ENCODE measurements around the gene IDUA.

Gene IDUA

GRCh38 chr4:987624-988513 is 1.0 kb downstream of the IDUA start:
- H3K27me3 ChIP-seq (ENCODE audit: control insufficient read depth, insufficient read depth, low read length) = peaks cover 39% of the 10 kb centered on the region
- H3K4me1 ChIP-seq (ENCODE audit: control insufficient read depth, low read depth, low read length) = peaks cover 5% of the 10 kb centered on the region
- H3K36me3 ChIP-seq (ENCODE audit: control insufficient read depth, low read depth, low read length) = no peaks in the 10 kb centered on the region
- no peaks in the 10 kb centered on the region for H3K9me3 ChIP-seq (ENCODE audit: control insufficient read depth, low read depth, low read length)
- H3K9ac ChIP-seq (ENCODE audit: low read length) = no peak overlapping the region
- H3K27ac ChIP-seq (ENCODE audit: low read length) = no peak overlapping the region
- H3K4me3 ChIP-seq (ENCODE audit: low read length) = no peak overlapping the region

GRCh38 chr4:988726-989721 is 2.2 kb downstream of the IDUA start:
- Histone ChIP-seq H3K9ac (ENCODE audit: low read length) (no peak overlapping the region), H3K36me3 (ENCODE audit: control insufficient read depth, low read depth, low read length) (no peaks in the 10 kb centered on the region), H3K27me3 (ENCODE audit: control insufficient read depth, insufficient read depth, low read length) (peaks cover 39% of the 10 kb centered on the region), H3K27ac (ENCODE audit: low read length) (no peak overlapping the region), H3K9me3 (ENCODE audit: control insufficient read depth, low read depth, low read length) (no peaks in the 10 kb centered on the region), H3K4me1 (ENCODE audit: control insufficient read depth, low read depth, low read length) (peaks cover 5% of the 10 kb centered on the region), H3K4me3 (ENCODE audit: low read length) (no peak overlapping the region)

- Histone ChIP-seq H3K27ac (ENCODE audit: low read length) (no peak overlapping the region), H3K4me3 (ENCODE audit: low read length) (no peak overlapping the region), H3K9me3 (ENCODE audit: control insufficient read depth, low read depth, low read length) (no peaks in the 10 kb centered on the region), H3K4me1 (ENCODE audit: control insufficient read depth, low read depth, low read length) (peaks cover 5% of the 10 kb centered on the region), H3K36me3 (ENCODE audit: control insufficient read depth, low read depth, low read length) (no peaks in the 10 kb centered on the region), H3K9ac (ENCODE audit: low read length) (no peak overlapping the region), H3K27me3 (ENCODE audit: control insufficient read depth, insufficient read depth, low read length) (peaks cover 30% of the 10 kb centered on the region)
Measured at GRCh38 chr4:989722-990471, 3.1 kb downstream of the IDUA start.

- peaks cover 5% of the 10 kb centered on the region for H3K4me1 ChIP-seq (ENCODE audit: control insufficient read depth, low read depth, low read length)
- H3K36me3 ChIP-seq (ENCODE audit: control insufficient read depth, low read depth, low read length) = no peaks in the 10 kb centered on the region
- H3K9ac ChIP-seq (ENCODE audit: low read length) = no peak overlapping the region
- no peak overlapping the region for H3K4me3 ChIP-seq (ENCODE audit: low read length)
- no peaks in the 10 kb centered on the region for H3K9me3 ChIP-seq (ENCODE audit: control insufficient read depth, low read depth, low read length)
- no peak overlapping the region for H3K27ac ChIP-seq (ENCODE audit: low read length)
- peaks cover 28% of the 10 kb centered on the region for H3K27me3 ChIP-seq (ENCODE audit: control insufficient read depth, insufficient read depth, low read length)
Measured at GRCh38 chr4:990746-991367, 4.0 kb downstream of the IDUA start.

- no peak overlapping the region for H3K27ac ChIP-seq (ENCODE audit: low read length)
Measured at GRCh38 chr4:991451-992296, 4.8 kb downstream of the IDUA start.

GRCh38 chr4:992297-993110 is 5.7 kb downstream of the IDUA start:
- H3K27ac ChIP-seq (ENCODE audit: low read length) = no peak overlapping the region
- H3K9ac ChIP-seq (ENCODE audit: low read length) = no peak overlapping the region
- H3K27me3 ChIP-seq (ENCODE audit: control insufficient read depth, insufficient read depth, low read length) = peaks cover 28% of the 10 kb centered on the region
- no peaks in the 10 kb centered on the region for H3K36me3 ChIP-seq (ENCODE audit: control insufficient read depth, low read depth, low read length)
- H3K4me3 ChIP-seq (ENCODE audit: low read length) = no peak overlapping the region
- H3K9me3 ChIP-seq (ENCODE audit: control insufficient read depth, low read depth, low read length) = no peaks in the 10 kb centered on the region
- H3K4me1 ChIP-seq (ENCODE audit: control insufficient read depth, low read depth, low read length) = no peaks in the 10 kb centered on the region

More at GRCh38 chr4:991451-992296, 4.8 kb downstream of the IDUA start:
- Histone ChIP-seq H3K4me3 (ENCODE audit: low read length) (no peak overlapping the region), H3K9ac (ENCODE audit: low read length) (no peak overlapping the region), H3K36me3 (ENCODE audit: control insufficient read depth, low read depth, low read length) (no peaks in the 10 kb centered on the region), H3K27me3 (ENCODE audit: control insufficient read depth, insufficient read depth, low read length) (peaks cover 28% of the 10 kb centered on the region), H3K4me1 (ENCODE audit: control insufficient read depth, low read depth, low read length) (no peaks in the 10 kb centered on the region), H3K9me3 (ENCODE audit: control insufficient read depth, low read depth, low read length) (no peaks in the 10 kb centered on the region)

- no peaks in the 10 kb centered on the region for H3K9me3 ChIP-seq (ENCODE audit: control insufficient read depth, low read depth, low read length)
- H3K36me3 ChIP-seq (ENCODE audit: control insufficient read depth, low read depth, low read length) = no peaks in the 10 kb centered on the region
- no peak within 1 kb of the TSS for H3K9ac ChIP-seq (ENCODE audit: low read length)
- H3K4me3 ChIP-seq (ENCODE audit: low read length) = no peak within 1 kb of the TSS
- H3K4me1 ChIP-seq (ENCODE audit: control insufficient read depth, low read depth, low read length) = no peaks in the 10 kb centered on the region
- H3K27me3 ChIP-seq (ENCODE audit: control insufficient read depth, insufficient read depth, low read length) = peaks cover 32% of the 10 kb centered on the region
- H3K27ac ChIP-seq (ENCODE audit: low read length) = no peak within 1 kb of the TSS
Measured at GRCh38 chr4:993111-994029, 6.5 kb downstream of the IDUA start, which contains the start of gene SLC26A1. TSS of gene SLC26A1 (minus strand) at chr4:993404. CDS start at chr4:991703, 1,701 bp downstream.

GRCh38 chr4:995311-996026 is 8.6 kb downstream of the IDUA start:
- peaks cover 53% of the 10 kb centered on the region for H3K27me3 ChIP-seq (ENCODE audit: control insufficient read depth, insufficient read depth, low read length)

More at GRCh38 chr4:995311-996026, 8.6 kb downstream of the IDUA start:
- no peak overlapping the region for H3K4me3 ChIP-seq (ENCODE audit: low read length)
- H3K9ac ChIP-seq (ENCODE audit: low read length) = no peak overlapping the region
- no peaks in the 10 kb centered on the region for H3K4me1 ChIP-seq (ENCODE audit: control insufficient read depth, low read depth, low read length)
- no peak overlapping the region for H3K27ac ChIP-seq (ENCODE audit: low read length)
- H3K36me3 ChIP-seq (ENCODE audit: control insufficient read depth, low read depth, low read length) = no peaks in the 10 kb centered on the region
- no peaks in the 10 kb centered on the region for H3K9me3 ChIP-seq (ENCODE audit: control insufficient read depth, low read depth, low read length)

All from iPS-18a (cell line).